Dedifferentiated amniotic fluid mesenchymal stem cell (primary cell): ENCODE measurements around the gene SWT1.
"Not testable (repeated sequence)": the region's sequence is repeated elsewhere in the genome, so short reads cannot be mapped to it uniquely, and the experiment has no call there.

Experiments used
- DNase-seq: peaks from one replicate; pipeline ENCODE4 v3.0.0-alpha.2; 2016; ENCODE audit errors: extremely low spot score

Gene SWT1

DNA sequence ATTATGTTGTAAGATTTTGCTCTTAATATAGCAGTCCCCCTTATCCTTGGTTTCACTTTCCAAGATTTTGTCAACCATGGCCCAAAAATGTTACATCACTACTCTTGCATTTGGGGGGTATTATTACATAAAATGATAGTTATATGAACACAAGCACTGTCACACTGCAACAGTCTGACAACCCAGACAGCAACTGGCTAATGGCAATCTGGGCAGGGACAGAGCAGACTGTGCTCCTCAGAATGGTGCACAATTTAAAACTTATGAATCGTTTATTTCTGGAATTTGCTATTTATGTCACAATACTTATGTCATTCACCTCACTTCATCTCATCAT lies 162.1 kb downstream of the SWT1 start:
- no peak for DNase-seq

DNA sequence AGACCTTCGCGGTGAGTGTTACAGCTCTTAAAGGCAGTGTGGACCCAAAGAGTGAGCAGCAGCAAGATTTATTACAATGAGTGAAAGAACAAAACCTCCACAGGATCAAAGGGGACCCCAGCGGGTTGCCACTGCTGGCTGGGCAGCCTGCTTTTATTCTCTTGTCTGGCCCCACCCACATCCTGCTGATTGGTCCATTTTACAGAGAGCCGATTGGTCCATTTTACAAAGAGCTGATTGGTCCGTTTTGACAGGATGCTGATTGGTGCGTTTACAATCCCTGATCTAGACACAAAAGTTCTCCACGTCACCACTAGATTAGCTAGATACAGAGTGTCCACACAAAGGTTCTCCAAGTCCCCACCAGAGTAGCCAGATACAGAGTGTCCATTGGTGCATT lies 164.1 kb downstream of the SWT1 start:
- DNase-seq = not testable (repeated sequence)

DNA sequence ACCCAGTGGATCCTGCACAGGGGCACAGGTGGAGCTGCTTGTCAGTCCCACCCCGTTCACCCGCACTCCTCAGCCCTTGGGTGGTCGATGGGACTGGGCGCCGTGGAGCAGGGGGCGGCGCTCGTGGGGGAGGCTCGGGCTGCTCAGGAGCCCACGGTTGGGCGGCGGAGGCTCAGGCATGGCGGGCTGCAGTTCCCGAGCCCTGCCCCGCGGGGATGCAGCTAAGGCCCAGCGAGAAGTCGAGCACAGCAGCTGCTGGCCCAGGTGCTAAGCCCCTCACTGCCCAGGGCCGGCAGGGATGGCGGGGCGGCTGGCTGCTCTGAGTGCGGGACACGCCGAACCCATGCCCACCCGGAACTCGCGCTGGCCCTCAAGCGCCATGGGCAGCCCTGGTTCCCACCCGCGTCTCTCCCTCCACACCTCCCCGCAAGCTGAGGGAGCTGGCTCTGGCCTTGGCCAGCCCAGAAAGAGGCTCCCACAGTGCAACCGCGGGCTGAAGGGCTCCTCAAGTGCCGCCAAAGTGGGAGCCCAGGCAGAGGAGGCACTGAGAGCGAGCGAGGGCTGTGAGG lies 164.8 kb downstream of the SWT1 start:
- not testable (repeated sequence) for DNase-seq

DNA sequence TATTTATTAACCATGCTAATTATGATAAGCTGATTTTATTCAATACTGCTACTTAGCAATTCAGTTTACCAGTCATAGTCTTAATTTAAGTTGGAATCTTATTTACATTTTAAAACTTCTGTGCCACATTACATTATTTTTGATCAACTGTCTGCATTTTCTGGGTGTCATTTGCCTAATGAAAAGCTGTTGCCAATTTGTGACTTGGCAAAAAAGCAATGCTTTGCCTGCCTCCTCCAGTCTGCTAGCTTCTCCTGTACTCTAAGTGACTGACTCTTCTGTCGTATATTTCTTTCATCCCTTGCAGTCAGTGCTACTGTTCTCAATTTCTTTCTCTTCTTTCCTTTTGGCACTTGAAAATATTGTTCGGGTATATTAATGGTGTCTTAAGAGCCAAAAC lies 165.7 kb downstream of the SWT1 start:
- no peak for DNase-seq

DNA sequence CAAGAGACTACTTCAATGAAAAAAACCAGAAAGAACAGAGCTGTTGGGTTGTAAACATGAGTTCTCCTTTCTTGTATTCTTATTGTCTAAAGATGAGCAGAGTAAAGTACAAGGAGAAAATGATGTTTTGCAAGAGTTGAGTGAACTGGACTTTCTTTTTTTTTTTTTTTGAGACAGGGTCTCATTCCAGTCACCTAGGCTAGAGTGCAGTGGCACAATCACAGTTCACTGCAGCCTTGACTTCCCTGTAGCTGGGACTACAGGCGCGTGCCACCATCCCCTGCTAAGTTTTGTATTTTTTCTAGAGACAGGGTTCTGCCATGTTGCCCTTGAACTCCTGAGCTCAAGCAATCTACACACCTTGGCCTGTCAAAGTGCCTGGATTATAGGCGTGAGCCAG lies 167.2 kb downstream of the SWT1 start:
- no peak for DNase-seq

GRCh38 chr1:185325413-185325812 lies 168.4 kb downstream of the SWT1 start:
- no peak for DNase-seq

GRCh38 chr1:185328255-185328654 lies 171.3 kb downstream of the SWT1 start:
- DNase-seq = no peak

DNA sequence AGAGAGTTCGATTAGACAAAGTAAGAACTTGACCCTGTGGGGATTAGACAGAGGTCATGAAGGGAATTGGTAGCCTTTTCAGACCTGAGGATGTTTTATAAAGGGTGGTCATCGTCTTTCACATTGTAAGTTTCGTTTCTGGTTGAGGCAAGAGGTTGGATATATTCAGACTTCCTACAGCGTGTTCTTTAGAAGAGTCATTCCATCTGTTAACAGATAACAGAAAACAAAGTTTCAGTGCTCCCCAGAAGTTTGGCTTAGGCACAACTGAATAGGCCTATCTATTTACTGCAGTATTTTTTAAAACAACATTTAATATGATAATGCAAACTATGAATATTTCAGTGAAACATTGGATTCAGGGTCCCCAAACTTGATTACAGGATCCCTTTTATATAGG lies 177.2 kb downstream of the SWT1 start:
- no peak for DNase-seq

DNA sequence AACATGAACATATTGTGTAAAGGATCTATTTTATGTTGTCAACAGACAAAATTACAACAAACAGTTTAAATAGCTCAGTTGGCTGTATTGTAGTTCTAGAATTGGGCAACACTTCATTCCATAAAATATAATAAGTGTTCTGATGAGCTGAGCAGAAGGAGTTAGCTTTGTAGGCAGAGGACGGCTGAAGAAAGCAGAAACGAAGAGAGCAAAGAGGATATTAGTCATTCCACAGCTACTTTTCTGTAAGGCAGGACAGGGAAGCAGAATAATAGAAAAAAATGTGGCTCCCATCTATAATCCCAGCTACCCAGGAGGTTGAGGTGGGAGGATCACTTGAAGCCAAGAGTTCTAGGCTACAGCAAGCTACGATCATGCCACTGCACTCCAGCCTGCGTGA lies 180.3 kb downstream of the SWT1 start:
- no peak for DNase-seq

- DNase-seq = no peak
Measured at GRCh38 chr1:185338719-185339622, 182.0 kb downstream of the SWT1 start.

GRCh38 chr1:185341196-185341781 lies 184.3 kb downstream of the SWT1 start:
- DNase-seq = no peak
